ENCODE data around the gene SERP2.

The SERP2 gene

GRCh38 chr13:44436589-44437337, 63.1 kb downstream of the SERP2 start:
- DNase-seq, result peak; percentile 48

- DNase-seq, result peak; percentile 33
These were observed 64.0 kb downstream of the SERP2 start for GRCh38 chr13:44437356-44438233.

- DNase-seq, result no peak
These were observed 64.6 kb downstream of the SERP2 start for GRCh38 chr13:44438234-44438579.

GRCh38 chr13:44439452-44440024, 65.9 kb downstream of the SERP2 start:
- peak; percentile 61 for DNase-seq

- no peak for DNase-seq
These were observed 66.5 kb downstream of the SERP2 start for GRCh38 chr13:44440046-44440608.

All from KG1 (cell line).